ENCODE measurements around the gene TRIM36.

GRCh38 chr5:115194676-115195075, 25.0 kb upstream of the TRIM36 start:
- TF ChIP-seq, protein P1, sequence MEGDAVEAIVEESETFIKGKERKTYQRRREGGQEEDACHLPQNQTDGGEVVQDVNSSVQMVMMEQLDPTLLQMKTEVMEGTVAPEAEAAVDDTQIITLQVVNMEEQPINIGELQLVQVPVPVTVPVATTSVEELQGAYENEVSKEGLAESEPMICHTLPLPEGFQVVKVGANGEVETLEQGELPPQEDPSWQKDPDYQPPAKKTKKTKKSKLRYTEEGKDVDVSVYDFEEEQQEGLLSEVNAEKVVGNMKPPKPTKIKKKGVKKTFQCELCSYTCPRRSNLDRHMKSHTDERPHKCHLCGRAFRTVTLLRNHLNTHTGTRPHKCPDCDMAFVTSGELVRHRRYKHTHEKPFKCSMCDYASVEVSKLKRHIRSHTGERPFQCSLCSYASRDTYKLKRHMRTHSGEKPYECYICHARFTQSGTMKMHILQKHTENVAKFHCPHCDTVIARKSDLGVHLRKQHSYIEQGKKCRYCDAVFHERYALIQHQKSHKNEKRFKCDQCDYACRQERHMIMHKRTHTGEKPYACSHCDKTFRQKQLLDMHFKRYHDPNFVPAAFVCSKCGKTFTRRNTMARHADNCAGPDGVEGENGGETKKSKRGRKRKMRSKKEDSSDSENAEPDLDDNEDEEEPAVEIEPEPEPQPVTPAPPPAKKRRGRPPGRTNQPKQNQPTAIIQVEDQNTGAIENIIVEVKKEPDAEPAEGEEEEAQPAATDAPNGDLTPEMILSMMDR (IDR thresholded peaks at IDR 0.05), result no peak
- TF ChIP-seq POLR2A (IDR thresholded peaks at IDR 0.05), result no peak

Data from heart left ventricle (tissue), 13 donors.